HL-60 (cell line): ENCODE results near the gene TMEM190.

ENCODE experiments used
- DNase-seq, 2 experiments: peaks; one replicate each; pipeline ENCODE4 v3.0.0-alpha.2; 2010 to 2020; ENCODE audit warnings: low read depth in 1 of 2, low spot score in 1 of 2
- H3K27ac ChIP-seq: fragments of 250-450 bp; sonication (Bioruptor Pico); replicated peaks from 2 replicates; pipeline ENCODE4 v1.5.1; 2020; ENCODE audit warnings: mild to moderate bottlenecking, moderate library complexity
- H3K27me3 ChIP-seq: fragments of 250-450 bp; sonication (Bioruptor Pico); 2 replicates; pipeline ENCODE4 v1.5.1; 2021; ENCODE audit warnings: mild to moderate bottlenecking, moderate library complexity; ENCODE audit not compliant: insufficient read depth, poor library complexity, severe bottlenecking
- H3K4me3 ChIP-seq: replicated peaks from 2 replicates; pipeline ENCODE4 v1.5.1; 2011; ENCODE audit warnings: mild to moderate bottlenecking, control low read depth, low read length; ENCODE audit not compliant: insufficient read depth
- CTCF ChIP-seq: IDR thresholded peaks from one replicate; pipeline ENCODE4 v1.5.1; 2011; ENCODE audit warnings: low read length, control low read depth, inconsistent platforms; ENCODE audit not compliant: insufficient read depth
- GABPA ChIP-seq: IDR thresholded peaks from 2 replicates; pipeline ENCODE4 v1.6.1; 2012; ENCODE audit warnings: low read depth
- POLR2AphosphoS5 ChIP-seq: IDR thresholded peaks from 2 replicates; pipeline ENCODE4 v1.6.1; 2012; ENCODE audit warnings: low read depth
- REST ChIP-seq: IDR thresholded peaks from 2 replicates; pipeline ENCODE4 v1.6.1; 2012; ENCODE audit warnings: low read depth; ENCODE audit not compliant: insufficient replicate concordance
- SPI1 ChIP-seq: IDR thresholded peaks from 2 replicates; pipeline ENCODE4 v1.6.1; 2012; ENCODE audit warnings: low read depth, mild to moderate bottlenecking, borderline replicate concordance

TMEM190 gene

GRCh38 chr19:55346725-55347441 lies 29.7 kb upstream of the TMEM190 start:
- H3K27me3 ChIP-seq: no peaks in the 10 kb centered on the region
- no peak overlapping the region for H3K27ac ChIP-seq
- TF ChIP-seq CTCF: no peak
- no peak for TF ChIP-seq GABPA
- TF ChIP-seq REST: no peak
- no peak for TF ChIP-seq SPI1
- TF ChIP-seq POLR2AphosphoS5: no peak
- DNase-seq: no peak
- no peak overlapping the region for H3K4me3 ChIP-seq

- H3K27ac ChIP-seq: no peak overlapping the region
- DNase-seq: no peak
- peaks cover 4% of the 10 kb centered on the region for H3K27me3 ChIP-seq
- no peak overlapping the region for H3K4me3 ChIP-seq
- TF ChIP-seq REST: no peak
- no peak for TF ChIP-seq SPI1
- TF ChIP-seq CTCF: no peak
- TF ChIP-seq POLR2AphosphoS5: no peak
- no peak for TF ChIP-seq GABPA
These were observed 29.1 kb upstream of the TMEM190 start for GRCh38 chr19:55347442-55348009.

- TF ChIP-seq GABPA (no peak), REST (no peak), POLR2AphosphoS5 (no peak), CTCF (no peak), SPI1 (no peak)
- DNase-seq: no peak
- Histone ChIP-seq H3K4me3 (no peak overlapping the region), H3K27ac (no peak overlapping the region), H3K27me3 (peaks cover 13% of the 10 kb centered on the region)
These were observed 28.1 kb upstream of the TMEM190 start for GRCh38 chr19:55348317-55349034.
